Measurements from ENCODE around the gene CYP4Z1.
"Not testable (repeated sequence)": the region's sequence is repeated elsewhere in the genome, so short reads cannot be mapped to it uniquely, and the experiment has no call there.

Gene CYP4Z1

GRCh38 chr1:47089356-47089755 is 22.3 kb downstream of the CYP4Z1 start:
- not testable (repeated sequence) for H3K4me1 ChIP-seq (ENCODE audit: control insufficient read depth, insufficient read depth, low read length); H3K9me3 ChIP-seq (ENCODE audit: control insufficient read depth, low read length)

GRCh38 chr1:47091476-47091875 is 24.4 kb downstream of the CYP4Z1 start:
- not testable (repeated sequence) for H3K27me3 ChIP-seq (ENCODE audit: control insufficient read depth, insufficient read depth, low read length); H3K9ac ChIP-seq (ENCODE audit: low read length); H3K4me1 ChIP-seq (ENCODE audit: control insufficient read depth, insufficient read depth, low read length); H3K9me3 ChIP-seq (ENCODE audit: control insufficient read depth, low read length); H3K4me3 ChIP-seq (ENCODE audit: low read length); H3K36me3 ChIP-seq (ENCODE audit: control insufficient read depth, insufficient read depth, low read length)

More at GRCh38 chr1:47089356-47089755, 22.3 kb downstream of the CYP4Z1 start:
- not testable (repeated sequence) for H3K9ac ChIP-seq (ENCODE audit: low read length); H3K27me3 ChIP-seq (ENCODE audit: control insufficient read depth, insufficient read depth, low read length); H3K4me3 ChIP-seq (ENCODE audit: low read length); H3K36me3 ChIP-seq (ENCODE audit: control insufficient read depth, insufficient read depth, low read length)

GRCh38 chr1:47104816-47105215 is 37.8 kb downstream of the CYP4Z1 start:
- H3K27me3 ChIP-seq (ENCODE audit: control insufficient read depth, insufficient read depth, low read length), result no peaks in the 10 kb centered on the region
- H3K4me3 ChIP-seq (ENCODE audit: low read length), result no peak overlapping the region
- H3K36me3 ChIP-seq (ENCODE audit: control insufficient read depth, insufficient read depth, low read length), result no peaks in the 10 kb centered on the region
- no peak overlapping the region for H3K9ac ChIP-seq (ENCODE audit: low read length)
- no peaks in the 10 kb centered on the region for H3K9me3 ChIP-seq (ENCODE audit: control insufficient read depth, low read length)
- H3K4me1 ChIP-seq (ENCODE audit: control insufficient read depth, insufficient read depth, low read length), result no peaks in the 10 kb centered on the region

- Histone ChIP-seq H3K9ac (ENCODE audit: low read length) (no peak overlapping the region), H3K36me3 (ENCODE audit: control insufficient read depth, insufficient read depth, low read length) (no peaks in the 10 kb centered on the region), H3K4me1 (ENCODE audit: control insufficient read depth, insufficient read depth, low read length) (no peaks in the 10 kb centered on the region), H3K9me3 (ENCODE audit: control insufficient read depth, low read length) (no peaks in the 10 kb centered on the region), H3K4me3 (ENCODE audit: low read length) (no peak overlapping the region), H3K27me3 (ENCODE audit: control insufficient read depth, insufficient read depth, low read length) (no peaks in the 10 kb centered on the region)
These were observed 39.8 kb downstream of the CYP4Z1 start for GRCh38 chr1:47106792-47107191.

- H3K27me3 ChIP-seq (ENCODE audit: control insufficient read depth, insufficient read depth, low read length); H3K36me3 ChIP-seq (ENCODE audit: control insufficient read depth, insufficient read depth, low read length); H3K4me3 ChIP-seq (ENCODE audit: low read length); H3K4me1 ChIP-seq (ENCODE audit: control insufficient read depth, insufficient read depth, low read length); H3K9me3 ChIP-seq (ENCODE audit: control insufficient read depth, low read length); H3K9ac ChIP-seq (ENCODE audit: low read length): not testable (repeated sequence)
These were observed 41.0 kb downstream of the CYP4Z1 start for GRCh38 chr1:47107851-47108574.

- H3K9me3 ChIP-seq (ENCODE audit: control insufficient read depth, low read length); H3K9ac ChIP-seq (ENCODE audit: low read length); H3K4me1 ChIP-seq (ENCODE audit: control insufficient read depth, insufficient read depth, low read length); H3K27me3 ChIP-seq (ENCODE audit: control insufficient read depth, insufficient read depth, low read length); H3K36me3 ChIP-seq (ENCODE audit: control insufficient read depth, insufficient read depth, low read length); H3K4me3 ChIP-seq (ENCODE audit: low read length): not testable (repeated sequence)
These were observed 42.5 kb downstream of the CYP4Z1 start for GRCh38 chr1:47109482-47109881.

- no peak overlapping the region for H3K9ac ChIP-seq (ENCODE audit: low read length)
- H3K27me3 ChIP-seq (ENCODE audit: control insufficient read depth, insufficient read depth, low read length), result no peaks in the 10 kb centered on the region
- no peak overlapping the region for H3K4me3 ChIP-seq (ENCODE audit: low read length)
- H3K36me3 ChIP-seq (ENCODE audit: control insufficient read depth, insufficient read depth, low read length), result no peaks in the 10 kb centered on the region
- no peaks in the 10 kb centered on the region for H3K4me1 ChIP-seq (ENCODE audit: control insufficient read depth, insufficient read depth, low read length)
- no peaks in the 10 kb centered on the region for H3K9me3 ChIP-seq (ENCODE audit: control insufficient read depth, low read length)
These were observed 46.1 kb downstream of the CYP4Z1 start for GRCh38 chr1:47113178-47113577.

- H3K27me3 ChIP-seq (ENCODE audit: control insufficient read depth, insufficient read depth, low read length); H3K36me3 ChIP-seq (ENCODE audit: control insufficient read depth, insufficient read depth, low read length); H3K9ac ChIP-seq (ENCODE audit: low read length); H3K9me3 ChIP-seq (ENCODE audit: control insufficient read depth, low read length); H3K4me3 ChIP-seq (ENCODE audit: low read length); H3K4me1 ChIP-seq (ENCODE audit: control insufficient read depth, insufficient read depth, low read length): not testable (repeated sequence)
These were observed 54.0 kb downstream of the CYP4Z1 start for GRCh38 chr1:47121039-47121438.

GRCh38 chr1:47124834-47125233 is 57.8 kb downstream of the CYP4Z1 start:
- H3K4me3 ChIP-seq (ENCODE audit: low read length); H3K36me3 ChIP-seq (ENCODE audit: control insufficient read depth, insufficient read depth, low read length); H3K4me1 ChIP-seq (ENCODE audit: control insufficient read depth, insufficient read depth, low read length); H3K9ac ChIP-seq (ENCODE audit: low read length); H3K9me3 ChIP-seq (ENCODE audit: control insufficient read depth, low read length); H3K27me3 ChIP-seq (ENCODE audit: control insufficient read depth, insufficient read depth, low read length): not testable (repeated sequence)

- H3K27me3 ChIP-seq (ENCODE audit: control insufficient read depth, insufficient read depth, low read length); H3K4me3 ChIP-seq (ENCODE audit: low read length); H3K36me3 ChIP-seq (ENCODE audit: control insufficient read depth, insufficient read depth, low read length); H3K9me3 ChIP-seq (ENCODE audit: control insufficient read depth, low read length); H3K9ac ChIP-seq (ENCODE audit: low read length); H3K4me1 ChIP-seq (ENCODE audit: control insufficient read depth, insufficient read depth, low read length): not testable (repeated sequence)
These were observed 60.0 kb downstream of the CYP4Z1 start for GRCh38 chr1:47126997-47127396.

GRCh38 chr1:47128221-47128620 is 61.2 kb downstream of the CYP4Z1 start:
- Histone ChIP-seq H3K36me3 (ENCODE audit: control insufficient read depth, insufficient read depth, low read length) (no peaks in the 10 kb centered on the region), H3K9ac (ENCODE audit: low read length) (no peak overlapping the region), H3K27me3 (ENCODE audit: control insufficient read depth, insufficient read depth, low read length) (peaks cover 3% of the 10 kb centered on the region), H3K9me3 (ENCODE audit: control insufficient read depth, low read length) (no peaks in the 10 kb centered on the region), H3K4me3 (ENCODE audit: low read length) (no peak overlapping the region), H3K4me1 (ENCODE audit: control insufficient read depth, insufficient read depth, low read length) (no peaks in the 10 kb centered on the region)

GRCh38 chr1:47128854-47129253 is 61.8 kb downstream of the CYP4Z1 start:
- H3K4me1 ChIP-seq (ENCODE audit: control insufficient read depth, insufficient read depth, low read length); H3K27me3 ChIP-seq (ENCODE audit: control insufficient read depth, insufficient read depth, low read length); H3K9me3 ChIP-seq (ENCODE audit: control insufficient read depth, low read length); H3K36me3 ChIP-seq (ENCODE audit: control insufficient read depth, insufficient read depth, low read length); H3K9ac ChIP-seq (ENCODE audit: low read length); H3K4me3 ChIP-seq (ENCODE audit: low read length): not testable (repeated sequence)

Measured in mucosa of stomach (tissue), 1 donor.